K562 (cell line): Measurements from ENCODE around the gene PPP1R16B. TPM values are rescaled to one million over a fixed set of nuclear protein-coding genes. Genes with fewer than 3 reads are reported as not detected.
A peak's percentile ranks its signal among the peaks of the same experiment; 100 is the strongest.

ENCODE experiments used
- ATAC-seq: fragments of 200-7000 bp; cut with Tn5 transposase; 3 replicates; pipeline ENCODE4 v1.9.1; 2020; ENCODE audit warnings: moderate library complexity
- BruUV-seq: library from RNA; stranded (reverse); fragments of 400-500 nt; replicated peaks from 2 replicates; lab custom pipeline; 2021; lab: Mats Ljungman, UMichigan
- CTCF ChIA-PET: fragments of 300-600 bp; formaldehyde crosslinking; extraction: SDS; loops from one replicate; lab custom pipeline; 2021; ENCODE audit warnings: low intra/inter-chr PET ratio; lab: Yijun Ruan, JAX
- POLR2A ChIA-PET: fragments of 300-600, 350-650 bp; sonication (Branson Sonifier 250); formaldehyde crosslinking; extraction: SDS; loops from one replicate; lab custom pipeline; 2021; ENCODE audit warnings: antibody characterized with exemption, inconsistent platforms; lab: Yijun Ruan, JAX
- DNase-seq, 4 experiments: peaks; one replicate each; pipeline versions ENCODE4 v3.0.0 to v3.0.0-alpha.2; 2011 to 2018; ENCODE audit warnings: low spot score in 3 of 4, mixed read lengths in 3 of 4; ENCODE audit errors: extremely low read depth in 1 of 4
- FAIRE-seq: peaks from 2 replicates; lab custom pipeline; 2011; peaks lifted over from hg19 to GRCh38; lab: Jason Lieb, UNC
- H2AFZ ChIP-seq: 2 replicates; pipeline ENCODE4 v1.6.0; 2011; ENCODE audit warnings: low read depth, low read length, control low read depth, inconsistent platforms
- H3K27ac ChIP-seq: fragments of 200-600 bp; 3 replicates; pipeline ENCODE4 v1.8.0; 2011; ENCODE audit warnings: low read depth, mild to moderate bottlenecking, control low read depth, inconsistent platforms, low read length, moderate library complexity, mixed read lengths; ENCODE audit errors: extremely low read depth
- H3K27me3 ChIP-seq, 2 experiments: fragments of 300-600 bp in 1 of 2; 2 replicates in 1 of 2; 3 replicates in 1 of 2; pipeline versions ENCODE4 v1.6.0 to v1.8.0; 2011; ENCODE audit warnings: inconsistent platforms in 2 of 2, low read length in 2 of 2, mild to moderate bottlenecking in 1 of 2, mixed read lengths in 1 of 2, moderate library complexity in 1 of 2; ENCODE audit not compliant: control insufficient read depth in 2 of 2, insufficient read depth in 2 of 2
- H3K36me3 ChIP-seq: fragments of 300-600 bp; 3 replicates; pipeline ENCODE4 v1.8.0; 2011; ENCODE audit warnings: mild to moderate bottlenecking, low read length, inconsistent platforms; ENCODE audit not compliant: control insufficient read depth, insufficient read depth
- H3K4me1 ChIP-seq, 2 experiments: fragments of 200-600 bp in 1 of 2; replicated peaks in 1 of 2; 2 replicates in 1 of 2; 3 replicates in 1 of 2; pipeline versions ENCODE4 v1.5.1 to v1.8.0; 2011; ENCODE audit warnings: inconsistent platforms in 2 of 2, low read length in 2 of 2, mild to moderate bottlenecking in 1 of 2, mixed read lengths in 1 of 2, moderate library complexity in 1 of 2; ENCODE audit not compliant: control insufficient read depth in 2 of 2, insufficient read depth in 2 of 2
- H3K4me2 ChIP-seq: 2 replicates; pipeline ENCODE4 v1.6.1; 2011; ENCODE audit warnings: low read length, control low read depth, inconsistent platforms, mixed read lengths; ENCODE audit not compliant: insufficient read depth
- H3K4me3 ChIP-seq: fragments of 200-600 bp; sonication (generic), shearing (Covaris generic); 2 replicates; pipeline ENCODE4 v1.5.1; 2016; ENCODE audit warnings: control low read depth, inconsistent platforms
- H3K79me2 ChIP-seq: fragments of 200-600 bp; 3 replicates; pipeline ENCODE4 v1.8.0; 2011; ENCODE audit warnings: low read length, inconsistent platforms; ENCODE audit not compliant: control insufficient read depth, insufficient read depth
- H3K9ac ChIP-seq, 2 experiments: 2 replicates each; pipeline versions ENCODE4 v1.6.0 to v1.6.1; 2011; ENCODE audit warnings: low read depth in 2 of 2, low read length in 2 of 2, control low read depth in 1 of 2, inconsistent platforms in 1 of 2, mild to moderate bottlenecking in 1 of 2, mixed read lengths in 1 of 2; ENCODE audit not compliant: insufficient read depth in 1 of 2
- H3K9me1 ChIP-seq: one replicate; pipeline ENCODE4 v1.6.0; 2011; ENCODE audit warnings: inconsistent platforms, mild to moderate bottlenecking, low read length, moderate library complexity; ENCODE audit not compliant: control insufficient read depth, insufficient read depth
- H3K9me3 ChIP-seq: replicated peaks from 2 replicates; pipeline ENCODE4 v1.5.1; 2011; ENCODE audit warnings: low read depth, low read length, inconsistent platforms; ENCODE audit not compliant: control insufficient read depth, insufficient read depth
- H4K20me1 ChIP-seq: replicated peaks from 2 replicates; pipeline ENCODE4 v1.6.1; 2011; ENCODE audit warnings: low read length, inconsistent platforms, mixed read lengths; ENCODE audit not compliant: control insufficient read depth, insufficient read depth
- COPS2 ChIP-seq: fragments of 450-650 bp; conservative IDR thresholded peaks from 2 replicates; pipeline ENCODE4 v1.6.1; 2016; ENCODE audit warnings: mild to moderate bottlenecking, moderate library complexity
- GTF2F1 ChIP-seq: IDR thresholded peaks from 2 replicates; pipeline ENCODE4 v1.6.1; 2011; ENCODE audit warnings: low read depth, low read length, improper control_type of control experiment
- RBFOX2 ChIP-seq: fragments of 200-400 bp; formaldehyde crosslinking; IDR thresholded peaks from 2 replicates; pipeline ENCODE4 v1.6.1; 2017; ENCODE audit warnings: low read depth, mild to moderate bottlenecking, low read length, moderate library complexity
- TOE1 ChIP-seq, 2 experiments: fragments of 450-650 bp in 1 of 2; sonication (generic) in 1 of 2; formaldehyde crosslinking in 1 of 2; IDR thresholded peaks; 2 replicates each; pipeline versions ENCODE4 v1.7.1 to v1.8.0; 2016 to 2022; ENCODE audit warnings: borderline replicate concordance in 2 of 2, mild to moderate bottlenecking in 2 of 2, antibody characterized with exemption in 1 of 2, inconsistent platforms in 1 of 2, low read depth in 1 of 2, missing genetic modification reagents in 1 of 2, moderate library complexity in 1 of 2
- WGBS: fragments of 100-300 bp; shearing (Covaris generic); methylation state at CpG from one replicate; pipeline ENCODE4 v1.1.6; 2016; ENCODE audit warnings: low coverage, mixed read lengths; ENCODE audit not compliant: insufficient coverage; ENCODE audit errors: missing lambda C conversion rate; 5-methylcytosine and 5-hydroxymethylcytosine counted together
- in situ Hi-C: fragments of 300-500 bp; cut with MboI; formaldehyde crosslinking; loops from 4 replicates; pipeline ENCODE4 v1.15.0; 2018; ENCODE audit warnings: inconsistent platforms, mixed read lengths
- intact Hi-C: fragments of 100-400 bp; cut with micrococcal nuclease; formaldehyde crosslinking; loops from 2 replicates; pipeline ENCODE4 v1.14.2; 2022
- polyA plus RNA-seq, 8 experiments: library from polyadenylated mRNA; depleted of rRNA in 4 of 8; stranded (reverse) in 5 of 8; unstranded in 3 of 8; fragments of >200 nt; fragmentation: Nextera tagmentation in 2 of 8; fragmentation: Illumina TruSeq in 1 of 8; extraction: Ambion mirVana in 2 of 8; extraction: Trizol in 1 of 8; gene quantifications; 2 replicates each; pipeline versions ENCODE4 v1.2.1 to v1.2.3, GENCODE V29; 2011 to 2014; ENCODE audit warnings: inconsistent platforms in 1 of 8, missing spikeins in 1 of 8
- total RNA-seq, 7 experiments: library from RNA; depleted of rRNA in 6 of 7; stranded (reverse); fragments of >200 nt in 6 of 7; fragmentation: Illumina TruSeq in 2 of 7; extraction: Trizol in 2 of 7; gene quantifications; 2 replicates each; pipeline versions ENCODE4 v1.2.1 to v1.2.3, GENCODE V29; 2011 to 2021; ENCODE audit warnings: low replicate concordance in 1 of 7

PPP1R16B gene
- total and polyA plus RNA-seq, 9 of the 15 experiments (the other 6 are each of a cell fraction or from before 2014, with no cell fraction given) = 1.5 to 11.5 (median 6.8) TPM

GRCh38 chr20:38937000-38937399, 131.5 kb downstream of the PPP1R16B start:
- no peak overlapping the region for H3K4me3 ChIP-seq
- no peaks in the 10 kb centered on the region for H3K9me3 ChIP-seq
- WGBS = 81% methylated on average over 5 of the region's 5 CpGs
- peaks cover 0 to 33% of the 10 kb centered on the region in 2 experiments; a peak in 3 of 5 replicates for H3K4me1 ChIP-seq
- H2AFZ ChIP-seq = no peak overlapping the region
- ChIA-PET POLR2A (interaction anchor here (0.7 to 4.4 kb wide), 6 partner anchors 8 to 84 kb away, joined by 3 to 20 read pairs (median 7); partner anchors contain the start of genes DHX35 and FAM83D), CTCF (interaction anchor here (0.7 kb wide), 1 partner anchor 28 kb away, joined by 3 read pairs; no protein-coding TSS in a partner anchor)
- peaks cover 100% of the 10 kb centered on the region for H3K79me2 ChIP-seq
- no peak for DNase-seq
- H3K36me3 ChIP-seq = peaks cover 99% of the 10 kb centered on the region
- H3K4me2 ChIP-seq = peak overlapping the region; percentile 12
- no peak for ATAC-seq
- no peak overlapping the region; the same call in 2 of the 3 replicates for H3K27ac ChIP-seq
- FAIRE-seq = no peak
- peaks cover 7% of the 10 kb centered on the region for H3K9me1 ChIP-seq
- peaks cover 34% of the 10 kb centered on the region for H4K20me1 ChIP-seq
- no peaks in the 10 kb centered on the region for H3K27me3 ChIP-seq
- in situ Hi-C loops (no loop called here), intact Hi-C loops (no loop called here)
- H3K9ac ChIP-seq = no peak overlapping the region
- BruUV-seq = no TSS peak
- no peak for TF ChIP-seq TOE1 (IDR thresholded peaks at IDR 0.05; ENCODE audit: borderline replicate concordance)
- 0 out of 2 replicates have a peak, but pooled peaks have one; percentile 39 for TF ChIP-seq TOE1 (CRISPR knock-in tag; IDR thresholded peaks at IDR 0.05; ENCODE audit: borderline replicate concordance, low read depth)
- no peak for TF ChIP-seq GTF2F1

- WGBS = 78% methylated on average over 7 of the region's 7 CpGs
- H3K4me2 ChIP-seq = no peak overlapping the region
- no peaks in the 10 kb centered on the region for H3K9me3 ChIP-seq
- H4K20me1 ChIP-seq = peaks cover 24% of the 10 kb centered on the region; the same call in 1 of the 2 replicates
- ChIA-PET CTCF (no interaction called here), POLR2A (interaction anchor here (0.6 to 4.4 kb wide), 6 partner anchors 8 to 969 kb away, joined by 3 to 20 read pairs (median 4); partner anchors contain the start of gene FAM83D)
- peak overlapping the region in 1 of 2 experiments; percentile 61; a peak in 1 of 4 replicates for H3K9ac ChIP-seq
- DNase-seq (no peak), FAIRE-seq (no peak), ATAC-seq (no peak)
- in situ Hi-C loops = no loop called here
- TF ChIP-seq RBFOX2 = peak; percentile 21; the same call in 1 of the 2 replicates
- TF ChIP-seq COPS2 = no peak
- no peak overlapping the region for H2AFZ ChIP-seq
- no peaks in the 10 kb centered on the region for H3K27me3 ChIP-seq
- H3K79me2 ChIP-seq = peaks cover 100% of the 10 kb centered on the region
- no TSS peak for BruUV-seq
- H3K4me3 ChIP-seq = no peak overlapping the region
- intact Hi-C loops = no loop called here
- H3K4me1 ChIP-seq = peaks cover 0 to 23% of the 10 kb centered on the region in 2 experiments; a peak in 3 of 5 replicates
- H3K27ac ChIP-seq = no peak overlapping the region
- H3K36me3 ChIP-seq = peaks cover 99% of the 10 kb centered on the region
- H3K9me1 ChIP-seq = peaks cover 4% of the 10 kb centered on the region
These were observed 132.5 kb downstream of the PPP1R16B start for GRCh38 chr20:38937978-38938473.
